H1 (cell line): ENCODE results near the gene IRF8. TPM values are rescaled to one million over a fixed set of nuclear protein-coding genes. Genes with fewer than 3 reads are reported as not detected.

Experiments used
- ASH2L ChIP-seq: fragments of 200-600, 300-600 bp; sonication (generic); IDR thresholded peaks from one replicate; pipeline ENCODE4 v1.7.1; 2017; ENCODE audit warnings: low read length
- BACH1 ChIP-seq: IDR thresholded peaks from 2 replicates; pipeline ENCODE4 v1.6.1; 2012; ENCODE audit warnings: low read length, improper control_type of control experiment
- CHD2 ChIP-seq: IDR thresholded peaks from 2 replicates; pipeline ENCODE4 v1.6.1; 2012; ENCODE audit warnings: low read length, improper control_type of control experiment
- CTBP2 ChIP-seq: IDR thresholded peaks from 2 replicates; pipeline ENCODE4 v1.7.0; 2011; ENCODE audit warnings: borderline replicate concordance, mild to moderate bottlenecking, moderate library complexity, mixed read lengths, low read length; ENCODE audit not compliant: insufficient read depth, insufficient read length
- CTCF ChIP-seq, 3 experiments: IDR thresholded peaks; 1 replicate in 2 of 3; 2 replicates in 1 of 3; pipeline versions ENCODE4 v1.5.1 to v1.6.1; 2011; ENCODE audit warnings: low read length in 3 of 3, mild to moderate bottlenecking in 3 of 3, inconsistent platforms in 2 of 3, low read depth in 1 of 3, moderate library complexity in 1 of 3; ENCODE audit not compliant: insufficient read depth in 1 of 3; ENCODE audit errors: control extremely low read depth in 1 of 3
- FOSL1 ChIP-seq: IDR thresholded peaks from 2 replicates; pipeline ENCODE4 v1.6.1; 2011; ENCODE audit warnings: mild to moderate bottlenecking, low read depth, low read length, moderate library complexity; ENCODE audit not compliant: insufficient read depth
- JUND ChIP-seq: IDR thresholded peaks from 2 replicates; pipeline ENCODE4 v1.6.1; 2011; ENCODE audit warnings: mild to moderate bottlenecking, improper control_type of control experiment, low read length
- MAFK ChIP-seq: IDR thresholded peaks from 2 replicates; pipeline ENCODE4 v1.6.1; 2012; ENCODE audit warnings: low read depth, mild to moderate bottlenecking, improper control_type of control experiment, low read length
- NRF1 ChIP-seq: IDR thresholded peaks from 2 replicates; pipeline ENCODE4 v1.6.1; 2011; ENCODE audit warnings: mild to moderate bottlenecking, low read depth, low read length, improper control_type of control experiment
- POLR2AphosphoS5 ChIP-seq: IDR thresholded peaks from 2 replicates; pipeline ENCODE4 v1.6.1; 2011; ENCODE audit warnings: low read depth, low read length
- POU5F1 ChIP-seq: IDR thresholded peaks from 2 replicates; pipeline ENCODE4 v1.6.1; 2011; ENCODE audit warnings: low read depth, mild to moderate bottlenecking, low read length, moderate library complexity
- RNF2 ChIP-seq: fragments of 200-900, 300-1000 bp; sonication (generic); IDR thresholded peaks from 2 replicates; pipeline ENCODE4 v1.7.1; 2016; ENCODE audit warnings: borderline replicate concordance, low read depth, mild to moderate bottlenecking, antibody characterized with exemption, low read length; ENCODE audit not compliant: poor library complexity, severe bottlenecking; ENCODE audit errors: missing control alignments
- SIN3A ChIP-seq, 2 experiments: IDR thresholded peaks in 1 of 2; conservative IDR thresholded peaks in 1 of 2; 2 replicates each; pipeline ENCODE4 v1.6.1; 2011 to 2012; ENCODE audit warnings: low read length in 2 of 2, improper control_type of control experiment in 1 of 2, low read depth in 1 of 2, mild to moderate bottlenecking in 1 of 2
- SP2 ChIP-seq: IDR thresholded peaks from 2 replicates; pipeline ENCODE4 v1.6.1; 2012; ENCODE audit warnings: mild to moderate bottlenecking, low read length, inconsistent platforms
- SRF ChIP-seq: IDR thresholded peaks from 2 replicates; pipeline ENCODE4 v1.6.1; 2011; ENCODE audit warnings: mild to moderate bottlenecking, low read depth, low read length, moderate library complexity
- SUZ12 ChIP-seq: fragments of 200-600 bp; sonication (generic); IDR thresholded peaks from 2 replicates; pipeline ENCODE4 v1.6.1; 2012; ENCODE audit warnings: mild to moderate bottlenecking, inconsistent platforms, low read length, moderate library complexity, mixed read lengths
- TBP ChIP-seq: IDR thresholded peaks from 2 replicates; pipeline ENCODE4 v1.6.1; 2011; ENCODE audit warnings: low read depth, low read length, improper control_type of control experiment
- TCF12 ChIP-seq: IDR thresholded peaks from 2 replicates; pipeline ENCODE4 v1.6.1; 2011; ENCODE audit warnings: low read depth, mild to moderate bottlenecking, low read length
- TEAD4 ChIP-seq: IDR thresholded peaks from 2 replicates; pipeline ENCODE4 v1.6.1; 2012; ENCODE audit warnings: low read depth, low read length, inconsistent platforms, mixed read lengths
- polyA plus RNA-seq, 7 experiments: library from polyadenylated mRNA; depleted of rRNA in 3 of 7; stranded (reverse) in 5 of 7; unstranded in 2 of 7; fragments of >200 nt in 5 of 7; fragments of 200-250 nt in 2 of 7; gene quantifications; 1 replicate in 5 of 7; 2 replicates in 1 of 7; 4 replicates in 1 of 7; pipeline versions ENCODE4 v1.2.1 to v1.2.3, GENCODE V29; 2011 to 2013; ENCODE audit warnings: missing spikeins in 2 of 7, mixed read lengths in 2 of 7
- total RNA-seq: library from RNA; stranded (reverse); fragmentation: NEBNext Ultra II Directional; extraction: Animal tissue kit (Norgen Biotek cat#: 25700); gene quantifications from 2 replicates; pipeline ENCODE4 v1.2.1, GENCODE V29; 2021
- TF ChIP-seq, protein P1 (sequence below): IDR thresholded peaks from 2 replicates; pipeline ENCODE4 v1.6.1; 2011; ENCODE audit warnings: low read length, improper control_type of control experiment

The IRF8 gene
- total and polyA plus RNA-seq, 2 of the 8 experiments (the other 6 are each of a cell fraction or from before 2014, with no cell fraction given) = 0.35 to 2.0 TPM

- TF ChIP-seq CTCF (IDR thresholded peaks at IDR 0.05; ENCODE audit: control extremely low read depth in 1 of 3, insufficient read depth in 1 of 3, low read depth in 1 of 3, low read length in 3 of 3) (no peak), CHD2 (peak; percentile 71), ASH2L (no peak), SRF (no peak), POU5F1 (no peak), SIN3A (conservative IDR thresholded peaks at IDR 0.05 in 1 of 2, IDR thresholded peaks at IDR 0.05 in 1 of 2; ENCODE audit: low read depth in 1 of 2, low read length in 2 of 2) (no peak), TEAD4 (peak; percentile 38; the same call in 1 of the 2 replicates), TCF12 (no peak), JUND (no peak), SP2 (peak; percentile 42; the same call in 1 of the 2 replicates), BACH1 (peak; percentile 25; the same call in 1 of the 2 replicates), SUZ12 (peak; percentile 66; the same call in 1 of the 2 replicates), NRF1 (no peak), POLR2AphosphoS5 (no peak), FOSL1 (no peak), MAFK (no peak), RNF2 (peak; percentile 52), CTBP2 (no peak), TBP (no peak)
- TF ChIP-seq, protein P1, sequence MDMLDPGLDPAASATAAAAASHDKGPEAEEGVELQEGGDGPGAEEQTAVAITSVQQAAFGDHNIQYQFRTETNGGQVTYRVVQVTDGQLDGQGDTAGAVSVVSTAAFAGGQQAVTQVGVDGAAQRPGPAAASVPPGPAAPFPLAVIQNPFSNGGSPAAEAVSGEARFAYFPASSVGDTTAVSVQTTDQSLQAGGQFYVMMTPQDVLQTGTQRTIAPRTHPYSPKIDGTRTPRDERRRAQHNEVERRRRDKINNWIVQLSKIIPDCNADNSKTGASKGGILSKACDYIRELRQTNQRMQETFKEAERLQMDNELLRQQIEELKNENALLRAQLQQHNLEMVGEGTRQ = no peak
Measured at GRCh38 chr16:85898521-85899442, at the start of gene IRF8 (continued).
